ENCODE data around the gene DST.

DNA sequence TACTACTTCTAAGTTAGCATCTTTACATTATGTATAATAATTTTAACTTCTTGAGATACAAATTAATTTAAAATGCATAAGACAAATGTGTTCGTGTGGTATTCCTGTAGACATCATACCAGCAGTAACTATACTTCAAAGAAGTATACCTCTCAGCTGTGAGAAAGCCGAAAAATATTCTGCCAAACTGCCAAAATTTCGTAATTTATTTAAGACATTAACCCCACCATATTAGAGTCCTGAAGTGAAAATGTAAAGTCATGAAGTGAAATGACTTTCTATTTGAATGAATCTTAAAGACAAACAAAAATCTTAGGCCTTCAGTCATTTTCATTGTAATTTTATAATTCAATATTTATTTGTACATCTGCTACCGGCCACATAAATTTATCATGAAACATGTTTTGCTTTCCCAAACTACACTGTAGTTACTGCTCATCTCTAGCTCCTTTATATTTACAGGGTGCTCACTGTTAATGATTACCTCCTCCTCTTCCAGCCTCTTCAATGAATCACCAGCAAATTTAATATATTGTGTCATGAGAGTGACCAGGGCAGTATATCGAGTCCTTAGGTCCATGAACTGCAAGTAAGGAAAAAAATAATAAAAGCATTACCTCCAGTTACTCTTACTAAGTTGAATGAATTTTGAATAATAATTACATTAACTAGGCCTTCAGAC lies 18.5 kb downstream of the DST start:
- TF ChIP-seq FOSL2 (IDR thresholded peaks at IDR 0.05; ENCODE audit: borderline replicate concordance, low read depth) (no peak), RFX5 (IDR thresholded peaks at IDR 0.05; ENCODE audit: low read length) (no peak), GABPA (IDR thresholded peaks at IDR 0.05; ENCODE audit: low read depth) (no peak), FOXM1 (IDR thresholded peaks at IDR 0.05; ENCODE audit: low read depth) (no peak), NRF1 (IDR thresholded peaks at IDR 0.05; ENCODE audit: low read depth, low read length) (no peak), EP300 (IDR thresholded peaks at IDR 0.05; ENCODE audit: borderline replicate concordance in 1 of 2, low read depth in 1 of 2, low read length in 1 of 2) (no peak), EZH2phosphoT487 (IDR thresholded peaks at IDR 0.05; ENCODE audit: borderline replicate concordance, low read depth) (no peak), RXRA (IDR thresholded peaks at IDR 0.05; ENCODE audit: borderline replicate concordance, low read depth) (no peak), CHD2 (IDR thresholded peaks at IDR 0.05; ENCODE audit: low read length, partially characterized antibody) (no peak)
- TF ChIP-seq, protein P1, sequence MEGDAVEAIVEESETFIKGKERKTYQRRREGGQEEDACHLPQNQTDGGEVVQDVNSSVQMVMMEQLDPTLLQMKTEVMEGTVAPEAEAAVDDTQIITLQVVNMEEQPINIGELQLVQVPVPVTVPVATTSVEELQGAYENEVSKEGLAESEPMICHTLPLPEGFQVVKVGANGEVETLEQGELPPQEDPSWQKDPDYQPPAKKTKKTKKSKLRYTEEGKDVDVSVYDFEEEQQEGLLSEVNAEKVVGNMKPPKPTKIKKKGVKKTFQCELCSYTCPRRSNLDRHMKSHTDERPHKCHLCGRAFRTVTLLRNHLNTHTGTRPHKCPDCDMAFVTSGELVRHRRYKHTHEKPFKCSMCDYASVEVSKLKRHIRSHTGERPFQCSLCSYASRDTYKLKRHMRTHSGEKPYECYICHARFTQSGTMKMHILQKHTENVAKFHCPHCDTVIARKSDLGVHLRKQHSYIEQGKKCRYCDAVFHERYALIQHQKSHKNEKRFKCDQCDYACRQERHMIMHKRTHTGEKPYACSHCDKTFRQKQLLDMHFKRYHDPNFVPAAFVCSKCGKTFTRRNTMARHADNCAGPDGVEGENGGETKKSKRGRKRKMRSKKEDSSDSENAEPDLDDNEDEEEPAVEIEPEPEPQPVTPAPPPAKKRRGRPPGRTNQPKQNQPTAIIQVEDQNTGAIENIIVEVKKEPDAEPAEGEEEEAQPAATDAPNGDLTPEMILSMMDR (IDR thresholded peaks at IDR 0.05): no peak
- TF ChIP-seq, protein P2, sequence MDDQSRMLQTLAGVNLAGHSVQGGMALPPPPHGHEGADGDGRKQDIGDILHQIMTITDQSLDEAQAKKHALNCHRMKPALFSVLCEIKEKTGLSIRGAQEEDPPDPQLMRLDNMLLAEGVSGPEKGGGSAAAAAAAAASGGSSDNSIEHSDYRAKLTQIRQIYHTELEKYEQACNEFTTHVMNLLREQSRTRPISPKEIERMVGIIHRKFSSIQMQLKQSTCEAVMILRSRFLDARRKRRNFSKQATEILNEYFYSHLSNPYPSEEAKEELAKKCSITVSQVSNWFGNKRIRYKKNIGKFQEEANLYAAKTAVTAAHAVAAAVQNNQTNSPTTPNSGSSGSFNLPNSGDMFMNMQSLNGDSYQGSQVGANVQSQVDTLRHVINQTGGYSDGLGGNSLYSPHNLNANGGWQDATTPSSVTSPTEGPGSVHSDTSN (IDR thresholded peaks at IDR 0.05): no peak

Data from SK-N-SH (cell line).